SU-DHL-6 (cell line): ENCODE measurements around the gene SEMA4D.

Experiments
- CTCF ChIP-seq: fragments of 200-600 bp; sonication (generic); IDR thresholded peaks from one replicate; pipeline ENCODE4 v1.5.1; 2017; ENCODE audit warnings: antibody characterized with exemption, mild to moderate bottlenecking, low read length, moderate library complexity; ENCODE audit not compliant: insufficient read depth, poor library complexity, severe bottlenecking
- EZH2phosphoT487 ChIP-seq: fragments of 200-600 bp; sonication (generic), shearing (Covaris generic); conservative IDR thresholded peaks from 2 replicates; pipeline ENCODE4 v1.6.1; 2018; ENCODE audit warnings: mild to moderate bottlenecking, antibody characterized with exemption, low read length, moderate library complexity, mixed read lengths

- TF ChIP-seq CTCF (no peak), EZH2phosphoT487 (no peak)
These were observed 1.9 kb downstream of the SEMA4D start for GRCh38 chr9:89495824-89496560.
